ENCODE data around the gene PRRG2.
A peak's percentile ranks its signal among the peaks of the same experiment; 100 is the strongest.
"Not testable (repeated sequence)": the region's sequence is repeated elsewhere in the genome, so short reads cannot be mapped to it uniquely, and the experiment has no call there.

PRRG2 gene

DNA sequence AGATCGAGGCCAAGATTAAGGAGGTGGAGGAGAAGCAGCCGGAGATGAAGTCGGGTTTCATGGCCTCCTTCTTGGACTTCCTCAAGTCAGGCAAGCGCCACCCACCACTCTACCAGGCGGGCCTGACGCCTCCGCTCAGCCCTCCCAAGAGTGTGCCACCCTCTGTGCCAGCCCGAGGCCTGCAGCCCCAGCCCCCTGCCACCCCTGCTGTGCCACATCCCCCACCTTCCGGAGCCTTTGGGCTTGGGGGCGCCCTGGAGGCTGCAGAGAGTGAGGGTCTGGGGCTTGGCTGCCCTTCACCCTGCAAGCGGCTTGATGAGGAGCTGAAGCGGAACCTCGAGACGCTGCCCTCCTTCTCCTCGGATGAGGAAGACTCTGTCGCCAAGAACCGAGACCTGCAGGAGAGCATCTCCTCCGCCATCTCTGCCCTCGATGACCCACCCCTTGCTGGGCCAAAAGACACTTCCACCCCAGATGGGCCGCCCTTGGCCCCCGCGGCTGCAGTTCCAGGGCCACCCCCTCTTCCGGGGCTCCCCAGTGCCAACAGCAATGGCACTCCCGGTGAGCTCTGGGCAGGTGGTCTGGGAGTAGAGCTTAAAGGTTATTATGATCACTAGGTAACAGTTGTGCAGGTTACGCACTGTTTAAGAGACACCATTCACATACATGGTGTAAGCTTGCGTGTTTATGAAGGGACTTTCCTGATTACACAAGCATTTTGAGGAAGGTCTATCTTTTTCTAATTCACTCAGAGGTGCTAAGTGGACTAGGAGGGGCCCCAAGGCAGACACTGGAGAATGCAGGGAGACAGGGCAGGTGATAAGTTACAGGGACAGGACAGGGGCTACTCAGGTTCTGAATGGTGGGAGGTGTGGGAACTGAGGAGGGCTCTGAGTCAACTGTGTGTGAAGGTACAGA is 18.5 kb downstream of the PRRG2 start:
- DNase-seq, result no peak

DNA sequence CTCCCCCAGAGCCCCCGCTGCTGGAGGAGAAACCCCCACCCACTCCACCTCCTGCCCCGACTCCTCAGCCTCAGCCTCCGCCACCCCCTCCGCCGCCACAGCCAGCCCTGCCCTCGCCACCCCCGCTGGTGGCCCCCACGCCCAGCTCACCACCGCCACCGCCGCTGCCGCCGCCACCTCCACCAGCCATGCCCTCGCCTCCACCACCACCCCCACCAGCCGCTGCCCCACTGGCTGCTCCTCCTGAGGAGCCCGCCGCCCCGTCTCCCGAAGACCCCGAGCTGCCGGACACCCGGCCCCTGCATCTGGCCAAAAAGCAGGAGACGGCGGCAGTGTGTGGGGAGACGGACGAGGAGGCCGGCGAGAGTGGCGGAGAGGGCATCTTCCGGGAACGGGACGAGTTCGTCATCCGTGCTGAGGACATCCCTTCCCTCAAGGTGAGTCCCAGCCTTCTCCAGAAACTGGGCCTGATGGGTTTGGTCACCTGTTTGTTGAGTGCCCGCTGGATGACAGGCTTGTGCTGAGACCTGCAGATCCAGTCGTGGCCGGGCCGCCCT is 20.4 kb downstream of the PRRG2 start:
- no peak for DNase-seq

DNA sequence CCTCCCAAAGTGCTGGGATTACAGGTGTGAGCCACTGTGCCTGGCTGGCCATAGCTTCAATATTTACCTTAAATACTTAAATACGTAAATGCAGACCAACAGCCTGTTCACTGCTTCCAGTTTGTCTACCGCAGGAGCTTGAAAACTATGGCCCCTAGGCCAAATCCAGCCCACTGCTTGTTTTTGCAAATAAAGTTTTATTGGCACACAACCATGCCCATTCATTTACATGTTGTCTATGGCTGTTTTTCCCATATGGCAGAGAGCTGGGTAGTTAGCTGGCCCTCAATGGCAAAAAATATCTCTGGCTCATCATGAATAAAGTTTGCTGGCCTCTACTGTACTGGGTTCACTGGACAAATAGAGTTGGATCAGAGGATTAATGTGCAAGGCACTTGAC is 21.7 kb downstream of the PRRG2 start:
- no peak for DNase-seq

DNA sequence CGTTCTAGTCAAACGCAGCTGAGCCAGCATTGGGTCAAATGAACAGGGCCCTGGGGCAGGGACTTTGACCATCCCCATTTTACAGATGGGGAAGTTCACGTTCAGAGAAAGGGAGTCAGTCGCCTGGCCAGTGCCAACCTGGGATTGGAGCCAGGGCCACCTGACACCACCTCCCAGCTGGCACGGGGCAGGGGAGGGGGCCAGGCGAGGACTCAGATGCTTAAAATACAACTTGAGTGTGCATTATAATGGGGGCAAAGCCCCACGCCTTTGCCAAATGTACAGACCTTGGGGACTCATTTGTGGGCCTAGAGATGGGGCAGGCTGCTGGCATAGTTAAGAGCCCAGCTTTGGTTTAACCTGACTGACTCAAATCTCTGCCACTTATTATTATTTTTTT is 24.5 kb downstream of the PRRG2 start:
- DNase-seq, result no peak

DNA sequence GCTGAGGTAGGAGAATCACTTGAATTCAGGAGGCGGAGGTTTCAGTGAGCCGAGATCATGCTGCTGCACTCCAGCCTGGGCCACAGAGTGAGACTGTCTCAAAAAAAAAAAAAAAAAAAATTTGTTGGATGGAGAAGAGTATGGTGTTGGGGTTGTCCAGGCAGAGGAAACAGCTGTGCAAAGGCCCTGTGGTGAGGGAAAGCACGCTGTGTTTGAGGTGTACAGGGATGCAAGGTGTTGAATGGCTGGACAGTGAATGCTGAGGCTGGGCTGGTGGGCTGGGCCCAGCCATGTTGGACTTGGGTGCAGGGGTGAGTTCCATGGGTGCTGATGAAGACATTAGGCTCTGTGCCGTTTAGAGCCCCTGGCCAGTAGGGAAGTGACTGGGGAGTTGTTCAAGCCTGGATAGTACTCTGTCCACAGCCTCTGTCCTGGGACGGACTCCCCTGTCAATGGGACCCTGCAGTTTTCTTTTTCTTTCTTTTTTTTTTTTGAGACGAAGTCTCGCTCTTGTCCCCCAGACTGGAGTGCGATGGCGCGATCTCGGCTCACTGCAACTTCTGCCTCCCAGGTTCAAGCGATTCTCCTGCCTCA is 28.5 kb downstream of the PRRG2 start:
- DNase-seq, result no peak

DNA sequence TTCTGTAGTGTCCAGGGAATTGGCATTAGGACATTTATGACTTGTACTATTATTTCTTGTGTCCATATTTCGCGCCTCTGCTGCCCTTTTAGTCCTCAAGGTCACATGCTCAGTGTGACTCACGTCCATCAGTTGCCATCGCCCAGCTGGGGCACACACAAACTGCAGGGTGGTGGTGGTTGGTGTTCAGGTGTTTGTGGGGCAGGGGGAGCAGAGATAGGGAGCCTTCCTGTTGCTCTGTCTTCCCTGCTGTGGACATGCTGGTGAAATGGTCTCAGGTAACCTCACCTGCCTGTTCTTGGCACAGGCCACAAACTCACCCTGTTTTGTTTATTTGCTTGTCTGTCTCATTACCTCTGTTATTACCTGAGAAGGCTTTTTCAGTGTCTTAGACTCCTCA is 32.3 kb downstream of the PRRG2 start:
- no peak for DNase-seq

DNA sequence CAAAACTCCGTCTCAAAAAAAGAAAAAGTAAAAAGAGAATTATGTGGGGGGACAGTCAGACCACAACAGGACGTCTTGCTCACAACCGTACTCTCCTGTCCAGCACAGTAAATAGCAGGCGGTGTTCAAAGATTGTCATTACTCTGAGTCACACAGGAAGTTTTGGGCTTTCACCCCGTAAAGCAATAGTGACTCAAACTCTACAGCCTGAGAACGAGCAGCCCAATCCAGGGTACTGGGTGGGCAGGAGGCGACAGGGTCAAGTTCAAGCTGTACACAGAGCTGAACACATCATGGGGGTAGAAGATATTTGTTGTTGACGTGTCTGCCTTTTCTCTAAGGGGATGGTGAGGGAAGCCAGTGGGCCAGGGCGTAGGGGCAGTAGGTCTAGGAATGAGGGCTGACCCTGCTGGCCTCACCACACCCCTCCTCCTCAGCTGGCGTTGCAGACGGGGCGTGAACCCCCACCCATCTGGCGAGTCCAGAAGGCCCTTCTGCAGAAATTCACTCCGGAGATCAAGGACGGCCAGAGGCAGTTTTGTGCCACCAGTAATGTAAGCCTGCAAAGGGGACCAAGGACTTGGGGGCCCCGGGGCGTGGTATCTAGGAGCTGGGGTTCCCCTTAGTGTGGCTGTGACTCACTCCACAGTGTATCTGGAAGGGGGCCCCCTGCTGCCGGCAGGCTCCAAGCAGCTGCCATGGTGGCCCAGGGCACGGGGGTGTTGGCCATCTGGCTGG is 33.1 kb downstream of the PRRG2 start:
- no peak for DNase-seq

DNA sequence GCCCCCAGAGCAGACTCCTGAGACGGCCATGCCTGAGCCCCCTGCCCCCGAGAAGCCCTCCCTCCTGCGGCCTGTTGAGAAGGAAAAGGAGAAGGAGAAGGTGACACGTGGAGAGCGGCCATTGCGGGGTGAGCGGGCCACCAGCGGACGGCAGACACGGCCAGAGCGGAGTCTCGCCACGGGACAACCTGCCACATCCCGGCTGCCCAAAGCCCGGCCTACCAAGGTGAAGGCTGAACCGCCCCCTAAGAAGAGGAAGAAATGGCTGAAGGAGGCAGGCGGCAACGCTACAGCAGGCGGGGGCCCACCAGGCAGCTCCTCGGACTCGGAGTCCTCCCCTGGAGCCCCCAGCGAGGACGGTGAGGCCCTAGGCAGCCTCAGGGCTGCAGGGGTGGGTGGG is 34.7 kb downstream of the PRRG2 start:
- DNase-seq, result no peak

DNA sequence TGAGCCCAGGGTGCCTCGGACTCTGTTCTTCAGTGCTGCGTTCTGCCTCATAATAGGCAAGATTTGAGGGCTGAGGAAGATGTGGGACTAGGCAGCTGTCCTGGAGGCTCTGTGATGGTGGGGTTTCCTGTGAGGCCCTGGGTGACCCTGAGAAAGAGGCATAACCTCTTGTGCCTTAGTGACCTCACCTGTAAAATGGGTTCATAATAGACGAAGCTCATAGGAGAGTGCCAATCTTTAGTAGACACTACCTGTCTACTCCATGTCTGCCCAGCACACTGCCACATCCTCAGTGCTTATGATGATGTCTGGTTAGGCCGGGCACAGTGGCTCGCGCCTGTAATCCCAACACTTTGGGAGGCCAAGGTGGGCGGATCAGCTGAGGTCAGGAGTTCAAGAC is 35.4 kb downstream of the PRRG2 start:
- no peak for DNase-seq

DNA sequence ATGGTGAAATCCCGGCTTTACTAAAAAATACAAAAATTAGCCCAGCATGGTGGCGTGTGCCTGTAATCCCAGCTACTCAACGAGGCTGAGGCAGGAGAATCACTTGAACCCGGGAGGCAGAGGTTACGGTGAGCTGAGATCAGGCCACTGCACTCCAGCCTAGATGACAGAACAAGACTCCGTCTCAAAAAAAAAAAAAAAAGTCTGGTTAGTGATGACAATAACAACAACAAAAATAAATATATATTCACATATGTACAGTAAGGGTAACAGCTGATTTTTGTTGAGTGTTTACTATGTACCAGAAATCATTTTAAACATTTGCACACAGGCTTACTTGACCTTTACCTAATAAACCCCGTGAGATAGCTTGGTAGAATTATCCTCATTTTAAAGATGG is 35.8 kb downstream of the PRRG2 start:
- DNase-seq, result no peak

DNA sequence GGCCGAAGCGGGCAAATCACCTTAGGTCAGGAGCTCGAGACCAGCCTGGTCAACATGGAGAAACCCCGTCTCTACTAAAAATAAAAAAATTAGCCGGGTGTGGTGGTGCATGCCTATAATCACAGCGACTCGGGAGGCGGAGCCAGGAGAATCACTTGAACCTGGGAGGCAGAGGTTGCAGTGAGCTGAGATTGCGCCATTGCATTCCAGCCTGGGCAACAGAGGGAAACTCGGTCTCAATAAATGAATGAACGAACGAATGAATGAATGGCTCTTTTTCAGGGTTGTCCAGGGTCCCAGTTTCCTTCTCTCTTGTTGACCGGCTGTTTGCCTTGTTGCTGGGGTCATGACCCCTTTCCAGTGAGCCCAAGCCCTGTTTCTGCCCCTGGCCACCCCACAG is 36.7 kb downstream of the PRRG2 start:
- DNase-seq, result not testable (repeated sequence)

DNA sequence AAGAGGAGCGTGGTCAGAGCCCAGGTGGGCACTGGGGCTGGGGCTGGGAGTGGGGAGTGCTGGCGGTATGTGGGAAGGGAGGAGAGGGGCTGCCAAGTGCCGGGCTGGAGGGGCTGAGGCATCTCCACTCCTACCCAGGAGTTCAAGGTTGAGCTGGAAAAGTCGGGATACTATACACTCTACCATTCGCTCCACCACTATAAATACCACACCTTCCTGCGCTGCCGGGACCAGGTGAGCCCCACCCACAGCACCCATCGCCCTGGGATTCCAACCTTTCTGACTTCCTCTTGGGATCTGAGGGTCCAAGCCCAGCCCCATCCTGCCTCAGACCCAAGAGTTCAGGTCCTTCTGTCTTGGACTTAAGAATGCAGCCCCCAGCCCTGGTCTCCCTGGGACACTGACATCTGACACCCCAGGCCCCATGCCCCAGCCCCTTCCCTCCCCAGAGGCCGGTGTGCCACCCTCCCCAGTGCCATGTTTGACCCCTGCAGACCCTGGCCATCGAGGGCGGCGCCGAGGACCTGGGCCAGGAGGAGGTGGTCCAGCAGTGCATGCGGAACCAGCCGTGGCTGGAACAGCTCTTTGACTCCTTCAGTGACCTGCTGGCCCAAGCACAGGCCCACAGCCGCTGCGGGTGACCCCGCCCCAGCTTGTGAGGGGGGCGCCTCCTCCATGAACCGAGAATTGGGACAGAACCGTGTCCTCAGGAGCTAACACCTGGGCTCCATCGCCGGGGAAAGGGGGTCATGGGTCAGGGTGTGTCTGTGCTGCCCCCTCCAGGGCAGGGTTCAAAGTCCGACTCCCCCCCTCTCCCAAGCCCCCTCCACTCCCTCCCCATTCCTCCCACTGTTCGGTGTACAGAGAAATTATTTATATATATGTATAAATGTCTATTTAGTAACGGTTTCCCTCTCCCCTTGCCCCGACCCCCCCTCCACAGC is 44.1 kb downstream of the PRRG2 start:
- no peak for DNase-seq

DNA sequence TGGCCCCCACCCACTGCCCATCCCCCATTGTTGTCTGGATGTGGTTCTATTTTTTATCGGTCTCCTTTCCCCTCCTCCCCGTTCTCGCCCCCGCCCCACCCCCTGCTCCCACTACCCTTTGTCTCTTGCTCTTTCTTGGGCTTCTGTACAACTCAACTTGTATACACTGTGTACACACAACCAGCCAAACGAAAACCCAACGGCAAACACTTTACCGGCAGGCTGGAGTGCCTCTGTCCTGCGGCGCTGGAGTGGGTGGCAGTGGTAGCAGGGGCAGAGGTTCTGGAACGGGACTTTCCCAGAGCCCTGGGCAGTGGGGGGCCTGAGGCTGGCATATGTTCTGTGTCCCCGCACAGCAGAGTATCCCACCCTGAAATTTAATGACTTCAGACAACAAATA is 45.1 kb downstream of the PRRG2 start:
- no peak for DNase-seq

DNA sequence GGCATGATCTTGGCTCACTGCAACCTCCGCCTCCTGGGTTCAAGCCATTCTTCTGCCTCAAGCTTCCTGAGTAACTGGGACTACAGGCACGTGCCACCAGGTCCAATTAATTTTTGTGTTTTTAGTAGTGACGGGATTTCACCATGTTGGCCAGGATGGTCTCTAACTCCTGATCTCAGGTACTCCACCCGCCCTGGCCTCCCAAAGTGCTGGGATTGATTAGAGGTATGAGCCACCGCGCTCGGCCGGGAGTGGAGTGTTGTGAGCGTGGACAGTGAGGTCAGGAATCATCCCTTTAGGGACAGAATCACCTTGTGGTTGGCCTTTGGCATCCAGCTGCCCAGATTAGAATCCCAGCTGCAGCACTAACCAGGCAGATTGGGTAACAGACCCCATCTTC is 48.5 kb downstream of the PRRG2 start:
- no peak for DNase-seq

DNA sequence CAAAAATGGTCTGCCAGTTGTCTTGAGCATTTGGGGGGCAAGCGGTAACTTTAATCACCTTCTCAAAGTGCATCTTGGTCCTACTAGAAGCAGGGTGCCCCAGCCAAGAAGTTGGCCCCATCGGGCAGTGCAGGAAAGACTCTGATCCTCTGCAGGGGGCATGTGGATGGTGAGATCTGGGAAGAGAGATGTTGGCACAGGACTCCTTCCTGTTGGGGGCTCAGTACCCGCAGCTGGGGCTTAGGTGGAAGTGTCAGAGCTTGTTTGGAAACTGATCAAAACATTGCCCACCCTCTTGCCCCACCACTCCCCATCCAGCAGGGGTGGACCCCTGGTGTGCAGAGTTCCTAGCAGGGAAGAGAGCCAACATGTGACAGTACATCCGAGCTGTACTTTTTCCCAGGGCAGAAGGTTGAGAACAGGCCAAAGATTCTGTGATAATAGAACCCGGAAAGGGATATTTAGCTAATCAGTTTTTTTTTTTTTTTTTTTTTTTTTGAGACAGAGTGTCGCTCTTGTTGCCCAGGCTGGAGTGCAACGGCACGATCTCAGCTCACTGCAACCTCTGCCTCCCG is 50.0 kb downstream of the PRRG2 start:
- peak in 1 of 58 donors; percentile 17 for DNase-seq

DNA sequence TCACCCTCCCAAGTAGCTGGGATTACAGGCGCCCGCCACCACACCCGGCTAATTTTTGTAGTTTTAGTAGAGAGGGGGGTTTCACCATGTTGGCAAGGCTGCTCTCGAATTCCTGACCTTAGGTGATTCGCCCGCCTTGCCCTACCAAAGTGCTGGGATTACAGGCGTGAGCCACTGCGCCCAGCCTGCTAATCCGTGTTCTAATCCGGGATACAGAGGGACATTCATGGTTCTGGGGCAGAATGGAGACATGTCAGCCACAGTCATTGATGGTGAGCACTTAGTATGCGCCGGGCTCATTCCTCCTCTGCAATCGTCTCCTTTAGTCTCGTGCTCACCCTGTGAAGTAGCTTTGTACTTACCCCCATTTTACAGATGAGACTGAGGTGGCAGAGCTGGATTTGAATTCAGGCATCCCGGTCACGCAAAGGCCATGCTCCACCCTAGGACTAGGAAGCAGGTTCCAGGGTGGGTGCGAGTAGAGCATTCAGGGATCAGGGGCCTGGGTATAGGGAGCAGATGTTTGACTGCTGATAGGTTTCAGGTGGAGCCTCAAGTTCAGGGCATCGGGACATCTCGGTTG is 50.6 kb downstream of the PRRG2 start:
- no peak for DNase-seq

DNA sequence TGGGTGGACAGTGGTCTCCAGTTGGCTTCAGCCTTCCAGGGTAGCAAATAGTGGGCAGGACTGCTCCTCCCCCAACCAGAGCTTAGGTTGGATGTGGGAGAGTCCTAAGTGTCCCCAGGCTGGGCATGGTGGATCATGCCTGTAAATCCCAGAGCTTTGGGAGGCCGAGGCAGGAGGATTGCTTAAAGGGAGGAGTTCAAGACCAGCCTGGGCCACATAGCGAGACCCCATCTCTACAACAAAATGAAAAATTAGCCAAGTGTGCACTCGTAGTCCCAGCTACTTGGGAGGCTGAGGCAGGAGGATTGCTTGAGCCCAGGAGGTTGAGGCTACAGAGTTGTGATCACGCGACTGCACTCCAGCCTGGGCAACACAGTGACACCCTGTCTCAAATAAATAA is 51.5 kb downstream of the PRRG2 start:
- DNase-seq, result no peak

DNA sequence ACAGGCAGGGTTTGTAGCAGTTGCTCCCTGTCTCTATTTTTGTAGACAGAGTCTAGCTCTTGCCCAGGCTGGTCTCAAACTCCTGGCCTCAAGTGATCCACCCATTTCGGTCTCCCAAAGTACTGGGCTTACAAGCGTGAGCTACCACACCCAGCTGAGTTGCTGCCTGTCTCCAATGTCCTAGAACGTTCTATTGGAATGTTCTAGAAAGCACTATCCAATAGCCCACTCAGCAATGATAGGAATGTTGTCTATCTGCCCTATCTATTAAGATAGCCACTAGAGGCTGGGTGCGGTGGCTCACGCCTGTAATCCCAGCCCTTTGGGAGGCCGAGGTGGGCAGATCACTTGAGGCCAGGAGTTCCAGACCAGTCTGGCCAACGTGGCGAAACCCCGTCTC is 52.2 kb downstream of the PRRG2 start:
- not testable (repeated sequence) for DNase-seq

DNA sequence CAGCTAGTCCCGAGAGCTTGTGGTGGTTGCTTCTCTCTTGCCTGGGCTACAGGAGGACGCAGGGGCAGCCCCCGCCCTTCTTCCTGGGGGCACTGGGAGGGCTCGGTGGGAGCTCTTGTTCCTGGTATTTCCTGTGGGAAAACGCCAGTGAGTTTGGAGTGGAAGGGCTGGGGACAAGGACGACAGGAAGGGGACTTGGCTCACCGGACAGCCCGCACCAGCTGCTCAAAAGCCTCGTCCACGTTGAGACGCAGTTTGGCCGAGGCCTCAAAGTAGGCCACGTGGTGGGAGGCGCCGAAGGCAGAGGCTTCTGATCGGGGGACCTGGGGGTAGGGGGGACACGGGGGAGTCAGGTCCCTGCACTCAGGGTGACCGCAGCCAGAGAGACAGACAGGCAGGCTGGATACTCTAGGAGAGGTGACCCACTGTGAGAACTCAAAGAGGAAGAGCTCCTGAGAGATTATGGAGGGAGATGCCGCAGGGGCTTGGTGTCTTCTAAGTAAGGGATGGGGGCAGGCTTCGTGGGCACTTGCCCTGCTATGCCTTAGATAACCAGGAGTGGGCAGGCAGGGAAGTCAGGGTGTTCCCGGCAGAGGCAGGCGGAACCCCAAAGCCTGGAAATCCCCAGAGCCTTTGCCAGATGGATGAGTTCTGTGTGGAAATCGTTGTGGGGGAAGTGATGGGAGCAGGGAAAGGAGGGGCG is 54.6 kb downstream of the PRRG2 start:
- peak in 6 of 58 donors; percentile 1 to 21 (median 9) for DNase-seq

All from anterior cingulate cortex (tissue), 58 donors.